ENCODE data around the gene PACSIN1.

- TF ChIP-seq CTCF (IDR thresholded peaks at IDR 0.05; ENCODE audit: low read depth, low read length) (no peak), MYC (IDR thresholded peaks at IDR 0.05; ENCODE audit: low read depth, low read length) (no peak), MAX (IDR thresholded peaks at IDR 0.05; ENCODE audit: low read depth, low read length) (no peak), POLR2A (IDR thresholded peaks at IDR 0.05; ENCODE audit: extremely low read depth, insufficient read length) (no peak)
These were observed 115.7 kb downstream of the PACSIN1 start for GRCh38 chr6:34581561-34581920.

All from NB4 (cell line).